OCI-LY7 (cell line): ENCODE data around the gene ARRDC5. TPM values are rescaled to one million over a fixed set of nuclear protein-coding genes. Genes with fewer than 3 reads are reported as not detected.
"Not testable (repeated sequence)": the region's sequence is repeated elsewhere in the genome, so short reads cannot be mapped to it uniquely, and the experiment has no call there.

ENCODE experiments used
- BruUV-seq: library from RNA; stranded (reverse); fragments of 400-500 nt; replicated peaks from 2 replicates; lab custom pipeline; 2021; lab: Mats Ljungman, UMichigan
- CTCF ChIA-PET: fragments of 300-600 bp; sonication (Branson Sonifier 250); formaldehyde crosslinking; loops from one replicate; lab custom pipeline; 2022; ENCODE audit warnings: antibody characterized with exemption; ENCODE audit not compliant: unreplicated experiment; lab: Charles Lee
- POLR2A ChIA-PET: fragments of 300-600 bp; sonication (Branson Sonifier 250); formaldehyde crosslinking; loops from one replicate; lab custom pipeline; 2022; ENCODE audit warnings: antibody characterized with exemption; lab: Charles Lee
- DNase-seq: peaks from one replicate; pipeline ENCODE4 v3.0.0-alpha.2; 2015; ENCODE audit warnings: low spot score
- H2AFZ ChIP-seq: fragments of 200-600 bp; sonication (generic), shearing (Covaris generic); 2 replicates; pipeline ENCODE4 v1.6.1; 2014; ENCODE audit warnings: mild to moderate bottlenecking, antibody characterized with exemption, low read length, moderate library complexity
- H3K27ac ChIP-seq: fragments of 200-600 bp; sonication (generic); 2 replicates; pipeline ENCODE4 v1.5.1; 2014; ENCODE audit warnings: mixed run types, low read depth, mild to moderate bottlenecking, moderate library complexity, low read length, inconsistent platforms; ENCODE audit not compliant: poor library complexity, severe bottlenecking
- H3K36me3 ChIP-seq: fragments of 200-600 bp; sonication (generic); 2 replicates; pipeline ENCODE4 v1.6.1; 2014; ENCODE audit warnings: mild to moderate bottlenecking, antibody characterized with exemption, low read length, moderate library complexity, mixed read lengths; ENCODE audit not compliant: insufficient read depth
- H3K4me1 ChIP-seq: fragments of 200-600 bp; sonication (generic); 2 replicates; pipeline ENCODE4 v1.5.1; 2014; ENCODE audit warnings: mild to moderate bottlenecking, low read length; ENCODE audit not compliant: insufficient read depth, poor library complexity, severe bottlenecking
- H3K4me2 ChIP-seq: fragments of 200-600 bp; sonication (generic); 2 replicates; pipeline ENCODE4 v1.6.1; 2014; ENCODE audit warnings: mild to moderate bottlenecking, low read length
- H3K4me3 ChIP-seq: fragments of 200-600 bp; sonication (generic); 2 replicates; pipeline ENCODE4 v1.5.1; 2014; ENCODE audit warnings: mild to moderate bottlenecking, low read depth, low read length; ENCODE audit not compliant: poor library complexity, severe bottlenecking
- H3K79me2 ChIP-seq: fragments of 200-600 bp; sonication (generic); 2 replicates; pipeline ENCODE4 v1.6.1; 2016; ENCODE audit warnings: low read depth, mild to moderate bottlenecking, low read length, moderate library complexity, mixed read lengths; ENCODE audit not compliant: insufficient read depth
- H3K9me2 ChIP-seq: fragments of 200-600 bp; sonication (generic); 2 replicates; pipeline ENCODE4 v1.6.1; 2016; ENCODE audit warnings: mild to moderate bottlenecking, low read length, mixed read lengths; ENCODE audit not compliant: insufficient read depth
- H3K9me3 ChIP-seq: fragments of 200-600 bp; sonication (generic); 2 replicates; pipeline ENCODE4 v1.6.1; 2014; ENCODE audit warnings: mild to moderate bottlenecking, mixed run types, low read length, mixed read lengths
- H4K20me1 ChIP-seq: fragments of 200-600 bp; sonication (generic); 2 replicates; pipeline ENCODE4 v1.6.1; 2014; ENCODE audit warnings: mild to moderate bottlenecking, antibody characterized with exemption, low read length, moderate library complexity, mixed read lengths; ENCODE audit not compliant: insufficient read depth
- EZH2phosphoT487 ChIP-seq: fragments of 200-600 bp; sonication (generic); IDR thresholded peaks from 2 replicates; pipeline ENCODE4 v1.6.1; 2018; ENCODE audit warnings: low read depth, borderline replicate concordance, mild to moderate bottlenecking, mixed run types, antibody characterized with exemption, low read length, moderate library complexity, mixed read lengths
- intact Hi-C: fragments of 100-400 bp; cut with micrococcal nuclease; formaldehyde crosslinking; loops from one replicate; pipeline ENCODE4 v1.10.0; 2022; ENCODE audit not compliant: unreplicated experiment
- total RNA-seq, 2 experiments: library from RNA; depleted of rRNA in 1 of 2; stranded (reverse); fragments of >200 nt in 1 of 2; shearing (Covaris generic) in 1 of 2; gene quantifications; 2 replicates each; pipeline ENCODE4 v1.2.3, GENCODE V29; 2014 to 2022
- TF ChIP-seq, protein P1 (sequence below): fragments of 200-600 bp; sonication (generic); conservative IDR thresholded peaks from 2 replicates; pipeline ENCODE4 v1.5.1; 2014; ENCODE audit warnings: mild to moderate bottlenecking, antibody characterized with exemption, low read length, moderate library complexity, mixed read lengths

ARRDC5 gene
- total RNA-seq, 2 experiments from 2014 or later = not detected

DNA sequence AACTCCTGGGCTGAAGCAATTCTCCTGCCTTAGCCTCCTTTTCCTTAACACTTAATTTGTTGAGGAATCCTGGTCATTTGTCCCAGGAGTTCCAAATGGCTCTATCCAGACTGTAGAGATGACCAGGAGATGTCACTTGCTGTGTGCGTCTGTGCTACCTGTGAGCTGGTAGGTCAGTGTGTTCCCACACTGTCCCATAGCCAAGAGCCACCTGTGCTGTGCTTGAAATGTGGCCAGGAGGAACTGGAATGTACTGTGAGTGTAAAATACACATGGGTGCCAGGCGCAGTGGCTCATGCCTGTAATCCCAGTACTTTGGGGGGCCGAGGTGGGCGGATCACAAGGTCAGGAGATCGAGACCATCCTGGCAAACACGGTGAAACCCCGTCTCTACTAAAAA lies 36.8 kb upstream of the ARRDC5 start:
- Histone ChIP-seq H3K9me2 (no peaks in the 10 kb centered on the region), H4K20me1 (peaks cover 5% of the 10 kb centered on the region), H3K4me2 (no peak overlapping the region), H3K79me2 (peaks cover 23% of the 10 kb centered on the region; the same call in 1 of the 2 replicates), H3K4me3 (no peak overlapping the region), H3K9me3 (no peaks in the 10 kb centered on the region), H2AFZ (no peak overlapping the region), H3K27ac (no peak overlapping the region), H3K4me1 (no peaks in the 10 kb centered on the region), H3K36me3 (peaks cover 99% of the 10 kb centered on the region)
- DNase-seq = no peak
- no peak for TF ChIP-seq EZH2phosphoT487
- TF ChIP-seq, protein P1, sequence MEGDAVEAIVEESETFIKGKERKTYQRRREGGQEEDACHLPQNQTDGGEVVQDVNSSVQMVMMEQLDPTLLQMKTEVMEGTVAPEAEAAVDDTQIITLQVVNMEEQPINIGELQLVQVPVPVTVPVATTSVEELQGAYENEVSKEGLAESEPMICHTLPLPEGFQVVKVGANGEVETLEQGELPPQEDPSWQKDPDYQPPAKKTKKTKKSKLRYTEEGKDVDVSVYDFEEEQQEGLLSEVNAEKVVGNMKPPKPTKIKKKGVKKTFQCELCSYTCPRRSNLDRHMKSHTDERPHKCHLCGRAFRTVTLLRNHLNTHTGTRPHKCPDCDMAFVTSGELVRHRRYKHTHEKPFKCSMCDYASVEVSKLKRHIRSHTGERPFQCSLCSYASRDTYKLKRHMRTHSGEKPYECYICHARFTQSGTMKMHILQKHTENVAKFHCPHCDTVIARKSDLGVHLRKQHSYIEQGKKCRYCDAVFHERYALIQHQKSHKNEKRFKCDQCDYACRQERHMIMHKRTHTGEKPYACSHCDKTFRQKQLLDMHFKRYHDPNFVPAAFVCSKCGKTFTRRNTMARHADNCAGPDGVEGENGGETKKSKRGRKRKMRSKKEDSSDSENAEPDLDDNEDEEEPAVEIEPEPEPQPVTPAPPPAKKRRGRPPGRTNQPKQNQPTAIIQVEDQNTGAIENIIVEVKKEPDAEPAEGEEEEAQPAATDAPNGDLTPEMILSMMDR = no peak
- intact Hi-C loops = no loop called here
- no TSS peak for BruUV-seq
- ChIA-PET POLR2A (no interaction called here), CTCF (no interaction called here)

DNA sequence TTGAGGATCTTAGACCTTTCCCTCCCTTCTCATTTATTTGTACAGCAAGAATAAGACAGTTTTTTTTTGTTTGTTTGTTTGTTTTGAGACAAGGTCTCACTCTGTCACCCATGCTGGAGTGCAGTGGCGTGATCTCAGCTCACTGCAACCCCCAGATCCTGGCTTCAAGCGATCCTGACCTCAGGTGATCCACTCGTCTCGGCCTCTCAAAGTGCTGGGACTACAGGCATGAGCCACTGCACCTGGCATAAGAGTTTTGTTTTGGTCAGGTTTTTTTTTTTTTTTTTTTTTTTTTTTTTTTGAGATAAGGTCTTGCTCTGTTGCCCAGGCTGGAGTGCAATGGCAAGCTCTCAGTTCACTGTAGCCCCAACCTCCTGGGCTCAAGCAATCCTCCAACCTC lies 35.8 kb upstream of the ARRDC5 start:
- H3K9me3 ChIP-seq, H3K4me1 ChIP-seq, H3K4me3 ChIP-seq, H3K9me2 ChIP-seq, intact Hi-C loops, H3K4me2 ChIP-seq, H3K27ac ChIP-seq, BruUV-seq, CTCF ChIA-PET, DNase-seq, H4K20me1 ChIP-seq, H2AFZ ChIP-seq: not testable (repeated sequence)
- Histone ChIP-seq H3K79me2 (peaks cover 26% of the 10 kb centered on the region; the same call in 1 of the 2 replicates), H3K36me3 (peaks cover 99% of the 10 kb centered on the region)
- POLR2A ChIA-PET = interaction anchor here (0.6 kb wide), 1 partner anchor 189 kb away, joined by 4 read pairs; no protein-coding TSS in a partner anchor

DNA sequence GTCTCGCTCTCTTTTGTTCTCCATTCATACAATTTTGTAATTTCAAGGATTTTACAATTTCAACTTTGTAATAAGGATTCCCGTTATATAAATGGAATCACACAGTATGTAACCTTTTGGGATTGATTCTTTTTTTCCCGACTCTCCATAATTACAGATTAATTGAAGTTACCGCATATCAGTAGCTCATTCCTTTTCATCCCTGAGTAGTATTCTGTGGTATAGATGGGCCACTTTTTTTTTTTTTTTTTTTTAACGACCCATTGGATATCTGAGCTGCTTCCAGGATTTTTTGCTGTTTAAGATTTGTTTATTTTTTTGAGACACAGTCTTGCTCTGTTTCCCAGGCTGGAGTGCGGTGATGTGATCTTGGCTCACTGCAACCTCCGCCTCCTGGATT lies 34.4 kb upstream of the ARRDC5 start:
- Histone ChIP-seq H3K4me2 (no peak overlapping the region), H3K9me2 (no peaks in the 10 kb centered on the region), H3K4me3 (no peak overlapping the region), H2AFZ (no peak overlapping the region), H3K4me1 (no peaks in the 10 kb centered on the region), H3K79me2 (peaks cover 26% of the 10 kb centered on the region; the same call in 1 of the 2 replicates), H4K20me1 (peaks cover 5% of the 10 kb centered on the region), H3K27ac (no peak overlapping the region), H3K9me3 (no peaks in the 10 kb centered on the region), H3K36me3 (peaks cover 99% of the 10 kb centered on the region)
- no peak for DNase-seq
- intact Hi-C loops = no loop called here
- no TSS peak for BruUV-seq
- POLR2A ChIA-PET = interaction anchor here (0.7 kb wide), 1 partner anchor 94 kb away, joined by 3 read pairs; no protein-coding TSS in a partner anchor
- TF ChIP-seq, protein P1 = no peak
- no peak for TF ChIP-seq EZH2phosphoT487
- CTCF ChIA-PET = no interaction called here
